SK-N-SH treated with all-trans-retinoic acid at 6 μM for 48 hours (cell line): ENCODE measurements around the gene KRT1.

Experiments
- ATAC-seq: fragments of 200-7000 bp; cut with Tn5 transposase; 3 replicates; pipeline ENCODE4 v1.9.1; 2020; ENCODE audit warnings: mild to moderate bottlenecking, moderate library complexity
- CREB5 ChIP-seq: fragments of 250-450 bp; sonication (Bioruptor Pico); IDR thresholded peaks from 2 replicates; pipeline ENCODE4 v1.5.1; 2020; ENCODE audit warnings: low read depth, mild to moderate bottlenecking, moderate library complexity
- CSDC2 ChIP-seq: fragments of 250-450 bp; sonication (Bioruptor Pico); IDR thresholded peaks from 2 replicates; pipeline ENCODE4 v1.5.0; 2020; ENCODE audit warnings: mild to moderate bottlenecking, moderate library complexity
- CSRNP3 ChIP-seq: fragments of 250-450 bp; sonication (Bioruptor Pico); IDR thresholded peaks from 2 replicates; pipeline ENCODE4 v1.5.1; 2021; ENCODE audit warnings: mild to moderate bottlenecking, moderate library complexity
- ESRRG ChIP-seq: fragments of 250-450 bp; sonication (Bioruptor Pico); IDR thresholded peaks from 2 replicates; pipeline ENCODE4 v1.6.1; 2021; ENCODE audit warnings: mild to moderate bottlenecking
- GLIS3 ChIP-seq: fragments of 250-450 bp; sonication (Bioruptor Pico); IDR thresholded peaks from 2 replicates; pipeline ENCODE4 v1.5.0; 2020; ENCODE audit warnings: mild to moderate bottlenecking, moderate library complexity
- OSR1 ChIP-seq: fragments of 250-450 bp; sonication (Bioruptor Pico); IDR thresholded peaks from 2 replicates; pipeline ENCODE4 v1.8.0; 2022; ENCODE audit warnings: moderate library complexity, mild to moderate bottlenecking, inconsistent platforms
- PATZ1 ChIP-seq: fragments of 250-450 bp; sonication (Bioruptor Pico); IDR thresholded peaks from 2 replicates; pipeline ENCODE4 v1.8.0; 2020; ENCODE audit warnings: mild to moderate bottlenecking, moderate library complexity, borderline replicate concordance
- POU6F1 ChIP-seq: fragments of 250-450 bp; sonication (Bioruptor Pico); IDR thresholded peaks from 2 replicates; pipeline ENCODE4 v1.8.0; 2021; ENCODE audit warnings: low read depth, mild to moderate bottlenecking, moderate library complexity, borderline replicate concordance
- PPARA ChIP-seq: fragments of 250-450 bp; sonication (Bioruptor Pico); IDR thresholded peaks from 2 replicates; pipeline ENCODE4 v1.5.0; 2020; ENCODE audit warnings: mild to moderate bottlenecking, borderline replicate concordance
- RARB ChIP-seq: fragments of 250-450 bp; sonication (Bioruptor Pico); IDR thresholded peaks from 2 replicates; pipeline ENCODE4 v1.8.0; 2021; ENCODE audit warnings: mild to moderate bottlenecking, moderate library complexity
- SNAI2 ChIP-seq: fragments of 250-450 bp; sonication (Bioruptor Pico); IDR thresholded peaks from 2 replicates; pipeline ENCODE4 v1.5.0; 2020; ENCODE audit warnings: mild to moderate bottlenecking, moderate library complexity
- TCF4 ChIP-seq: fragments of 250-450 bp; sonication (Bioruptor Pico); IDR thresholded peaks from 2 replicates; pipeline ENCODE4 v1.8.0; 2021; ENCODE audit warnings: mild to moderate bottlenecking, moderate library complexity, borderline replicate concordance
- TOX ChIP-seq: fragments of 250-450 bp; sonication (Bioruptor Pico); IDR thresholded peaks from 2 replicates; pipeline ENCODE4 v1.8.0; 2021; ENCODE audit warnings: mild to moderate bottlenecking, moderate library complexity, borderline replicate concordance
- TSHZ2 ChIP-seq: fragments of 250-450 bp; sonication (Bioruptor Pico); IDR thresholded peaks from 2 replicates; pipeline ENCODE4 v1.5.0; 2020; ENCODE audit warnings: mild to moderate bottlenecking, moderate library complexity
- ZC3H10 ChIP-seq: fragments of 250-450 bp; sonication (Bioruptor Pico); IDR thresholded peaks from 2 replicates; pipeline ENCODE4 v1.5.1; 2021; ENCODE audit warnings: mild to moderate bottlenecking, moderate library complexity
- ZFP3 ChIP-seq: fragments of 250-450 bp; sonication (Bioruptor Pico); IDR thresholded peaks from 2 replicates; pipeline ENCODE4 v1.5.0; 2020; ENCODE audit warnings: mild to moderate bottlenecking, moderate library complexity
- ZFP30 ChIP-seq: fragments of 450-650 bp; formaldehyde crosslinking; IDR thresholded peaks from 2 replicates; pipeline ENCODE4 v1.5.0; 2022; ENCODE audit warnings: mild to moderate bottlenecking, moderate library complexity
- ZNF565 ChIP-seq: fragments of 450-650 bp; formaldehyde crosslinking; conservative IDR thresholded peaks from 2 replicates; pipeline ENCODE4 v1.5.0; 2020; ENCODE audit warnings: low read depth, mild to moderate bottlenecking, moderate library complexity
- ZNF8 ChIP-seq: fragments of 450-650 bp; formaldehyde crosslinking; IDR thresholded peaks from 2 replicates; pipeline ENCODE4 v1.5.0; 2020; ENCODE audit warnings: mild to moderate bottlenecking, moderate library complexity

KRT1 gene

GRCh38 chr12:52666471-52666870 is 13.7 kb downstream of the KRT1 start:
- ATAC-seq: no peak
- no peak for TF ChIP-seq ZNF8
- TF ChIP-seq PATZ1: no peak
- no peak for TF ChIP-seq TCF4
- TF ChIP-seq TSHZ2: no peak
- no peak for TF ChIP-seq CREB5
- no peak for TF ChIP-seq OSR1 (CRISPR knock-in tag)
- TF ChIP-seq CSRNP3: no peak
- no peak for TF ChIP-seq ZNF565 (CRISPR knock-in tag)
- no peak for TF ChIP-seq ZC3H10
- no peak for TF ChIP-seq RARB (CRISPR knock-in tag)
- TF ChIP-seq GLIS3 (CRISPR knock-in tag): no peak

- no peak for TF ChIP-seq POU6F1 (CRISPR knock-in tag)
- TF ChIP-seq CSRNP3: no peak
- no peak for TF ChIP-seq CSDC2
- TF ChIP-seq ZFP3 (CRISPR knock-in tag): no peak
- no peak for TF ChIP-seq CREB5
- TF ChIP-seq ESRRG: no peak
- TF ChIP-seq ZFP30 (CRISPR knock-in tag): no peak
- TF ChIP-seq OSR1 (CRISPR knock-in tag): no peak
- no peak for TF ChIP-seq SNAI2 (CRISPR knock-in tag)
- TF ChIP-seq ZC3H10: no peak
- no peak for TF ChIP-seq GLIS3 (CRISPR knock-in tag)
- no peak for TF ChIP-seq ZNF565 (CRISPR knock-in tag)
- TF ChIP-seq, all 23 proteins: peak for 0
- no peak for ATAC-seq
These were observed 16.8 kb downstream of the KRT1 start for GRCh38 chr12:52663420-52663819.

- no peak for ATAC-seq
- TF ChIP-seq GLIS3 (CRISPR knock-in tag) (no peak), TOX (CRISPR knock-in tag) (no peak), SNAI2 (CRISPR knock-in tag) (no peak), CREB5 (no peak), ZFP30 (CRISPR knock-in tag) (no peak), CSRNP3 (no peak), ZNF8 (no peak), PATZ1 (no peak), ZNF565 (CRISPR knock-in tag) (no peak), ZC3H10 (no peak), PPARA (CRISPR knock-in tag) (no peak), RARB (CRISPR knock-in tag) (no peak), OSR1 (CRISPR knock-in tag) (no peak)
These were observed 17.3 kb downstream of the KRT1 start for GRCh38 chr12:52662918-52663229.
